Kidney (tissue), 14 donors: ENCODE data around the gene GLYATL3. TPM values are rescaled to one million over a fixed set of nuclear protein-coding genes. Genes with fewer than 3 reads are reported as not detected.
A peak's percentile ranks its signal among the peaks of the same experiment; 100 is the strongest.

ENCODE experiments used
- DNase-seq, 5 donors: peaks; one replicate each; pipeline ENCODE4 v3.0.0-alpha.2; 2013 to 2020
- FAIRE-seq: peaks from 2 replicates; lab custom pipeline; 2012; peaks lifted over from hg19 to GRCh38; lab: Jason Lieb, UNC
- H3K27ac ChIP-seq, 2 donors: one replicate each; pipeline ENCODE4 v1.7.0; 2013; ENCODE audit warnings: low read depth in 2 of 2, low read length in 2 of 2, inconsistent platforms in 1 of 2
- H3K27me3 ChIP-seq: one replicate; pipeline ENCODE4 v1.7.1; 2013; ENCODE audit warnings: low read length, inconsistent platforms; ENCODE audit not compliant: control insufficient read depth, insufficient read depth
- H3K36me3 ChIP-seq, 3 donors: one replicate each; pipeline versions ENCODE4 v1.7.0 to v1.7.1; 2013; ENCODE audit warnings: low read length in 3 of 3, control low read depth in 1 of 3, inconsistent platforms in 1 of 3; ENCODE audit not compliant: insufficient read depth in 3 of 3, control insufficient read depth in 2 of 3
- H3K4me1 ChIP-seq, 3 donors: one replicate each; pipeline versions ENCODE4 v1.7.0 to v1.7.1; 2013; ENCODE audit warnings: low read length in 3 of 3, inconsistent platforms in 1 of 3, low read depth in 1 of 3; ENCODE audit not compliant: control insufficient read depth in 2 of 3, insufficient read depth in 2 of 3
- H3K4me3 ChIP-seq, 3 donors: one replicate each; pipeline versions ENCODE4 v1.7.0 to v1.8.1; 2013; ENCODE audit warnings: low read length in 3 of 3, control low read depth in 1 of 3, inconsistent platforms in 1 of 3
- H3K9ac ChIP-seq, 3 donors: one replicate each; pipeline versions ENCODE4 v1.7.0 to v1.7.1; 2013; ENCODE audit warnings: low read length in 3 of 3, control low read depth in 1 of 3, inconsistent platforms in 1 of 3
- H3K9me3 ChIP-seq, 3 donors: one replicate each; pipeline versions ENCODE4 v1.7.0 to v1.7.1; 2013; ENCODE audit warnings: low read length in 3 of 3, control low read depth in 1 of 3, inconsistent platforms in 1 of 3; ENCODE audit not compliant: control insufficient read depth in 2 of 3, insufficient read depth in 1 of 3
- intact Hi-C: fragments of 100-400 bp; cut with DNase I; formaldehyde crosslinking; loops from one replicate; pipeline ENCODE4 v1.11.1; 2022
- polyA plus RNA-seq: library from polyadenylated mRNA; stranded (reverse); fragments of 350-450 nt; fragmentation: Illumina TruSeq; extraction: RNeasy Lipid Tissue Mini Kit (QIAGEN cat#74804); gene quantifications from one replicate; pipeline ENCODE4 v1.2.3, GENCODE V29; 2014; ENCODE audit warnings: low read depth, low replicate concordance; ENCODE audit not compliant: insufficient read depth
- total RNA-seq: library from RNA; stranded (reverse); fragmentation: NEBNext Ultra II Directional; extraction: Animal tissue kit (Norgen Biotek cat#: 25700); gene quantifications from one replicate; pipeline ENCODE4 v1.2.1, GENCODE V29; 2021
- TF ChIP-seq, protein P1 (sequence below): IDR thresholded peaks from 3 replicates; pipeline ENCODE4 v1.5.1; 2012; ENCODE audit warnings: mild to moderate bottlenecking, moderate library complexity, borderline replicate concordance; ENCODE audit not compliant: insufficient read depth; ENCODE audit errors: extremely low read depth
- donor health status: control.
- donor health status: control.
- donor health status: control.
- donor health status: control.
- donor health status: control.
- donor health status: DM: yes; HTN: yes; CAD: no.
- donor health status: Normal renal cell carcinoma (clear cell type).

The GLYATL3 gene
- total and polyA plus RNA-seq, 2 donors from 2014 or later = not detected

DNA sequence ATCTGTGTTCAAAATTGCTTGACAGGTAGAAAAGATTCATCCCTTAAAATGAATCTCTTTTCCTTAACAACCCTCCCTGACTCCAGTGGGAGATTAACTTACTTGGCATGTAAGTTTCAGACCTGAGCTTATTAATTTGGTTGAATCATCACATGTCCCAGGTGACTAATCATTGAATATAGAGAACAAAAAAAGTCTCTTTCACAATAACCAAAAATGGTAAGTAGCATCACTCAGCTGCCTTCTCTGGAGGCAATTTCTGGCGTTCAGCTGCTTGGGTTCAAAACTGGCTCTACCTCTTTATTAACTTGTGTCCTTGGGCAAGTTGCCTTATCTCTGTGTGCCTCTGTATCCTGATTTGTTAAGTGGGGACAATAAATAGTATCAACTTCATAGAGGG lies 53.7 kb downstream of the GLYATL3 start:
- no peak for DNase-seq
- H3K4me3 ChIP-seq = no peak overlapping the region
- no peaks in the 10 kb centered on the region for H3K9me3 ChIP-seq
- no peak overlapping the region for H3K9ac ChIP-seq
- H3K4me1 ChIP-seq = peaks cover 0 to 13% (median 0%) of the 10 kb centered on the region in 3 donors
- TF ChIP-seq, protein P1, sequence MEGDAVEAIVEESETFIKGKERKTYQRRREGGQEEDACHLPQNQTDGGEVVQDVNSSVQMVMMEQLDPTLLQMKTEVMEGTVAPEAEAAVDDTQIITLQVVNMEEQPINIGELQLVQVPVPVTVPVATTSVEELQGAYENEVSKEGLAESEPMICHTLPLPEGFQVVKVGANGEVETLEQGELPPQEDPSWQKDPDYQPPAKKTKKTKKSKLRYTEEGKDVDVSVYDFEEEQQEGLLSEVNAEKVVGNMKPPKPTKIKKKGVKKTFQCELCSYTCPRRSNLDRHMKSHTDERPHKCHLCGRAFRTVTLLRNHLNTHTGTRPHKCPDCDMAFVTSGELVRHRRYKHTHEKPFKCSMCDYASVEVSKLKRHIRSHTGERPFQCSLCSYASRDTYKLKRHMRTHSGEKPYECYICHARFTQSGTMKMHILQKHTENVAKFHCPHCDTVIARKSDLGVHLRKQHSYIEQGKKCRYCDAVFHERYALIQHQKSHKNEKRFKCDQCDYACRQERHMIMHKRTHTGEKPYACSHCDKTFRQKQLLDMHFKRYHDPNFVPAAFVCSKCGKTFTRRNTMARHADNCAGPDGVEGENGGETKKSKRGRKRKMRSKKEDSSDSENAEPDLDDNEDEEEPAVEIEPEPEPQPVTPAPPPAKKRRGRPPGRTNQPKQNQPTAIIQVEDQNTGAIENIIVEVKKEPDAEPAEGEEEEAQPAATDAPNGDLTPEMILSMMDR = no peak
- H3K36me3 ChIP-seq = no peaks in the 10 kb centered on the region
- intact Hi-C loops = no loop called here
- no peak for FAIRE-seq
- no peak overlapping the region for H3K27ac ChIP-seq
- peaks cover 12% of the 10 kb centered on the region for H3K27me3 ChIP-seq

- Histone ChIP-seq H3K9me3 (no peaks in the 10 kb centered on the region), H3K9ac (no peak overlapping the region), H3K27me3 (peaks cover 6% of the 10 kb centered on the region), H3K36me3 (no peaks in the 10 kb centered on the region), H3K27ac (no peak overlapping the region), H3K4me1 (peaks cover 0 to 4% (median 0%) of the 10 kb centered on the region in 3 donors), H3K4me3 (no peak overlapping the region)
- no peak for DNase-seq
- no peak for FAIRE-seq
- intact Hi-C loops = no loop called here
- TF ChIP-seq, protein P1 = no peak
Observed at GRCh38 chr6:49555951-49556350, 56.2 kb downstream of the GLYATL3 start.

DNA sequence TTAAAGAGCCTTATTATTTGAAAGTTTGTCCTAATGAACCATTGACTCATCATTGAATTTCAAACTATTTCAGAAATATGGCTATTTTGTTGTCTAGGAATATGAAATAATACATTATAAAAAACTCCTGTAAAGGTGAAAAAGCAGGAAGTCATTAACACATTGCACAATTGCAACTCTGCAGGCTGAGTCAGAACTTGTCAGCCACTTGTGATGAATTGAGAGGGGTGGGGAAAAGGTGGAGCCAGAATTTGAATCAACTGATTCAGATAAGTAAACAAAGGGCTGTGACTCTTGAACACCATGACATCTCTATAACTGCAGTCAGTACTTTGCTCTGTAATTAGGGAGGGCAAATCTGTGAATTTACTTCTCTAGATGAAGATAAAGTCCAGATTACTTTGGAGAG lies 56.7 kb downstream of the GLYATL3 start:
- Histone ChIP-seq H3K4me1 (no peaks in the 10 kb centered on the region), H3K36me3 (no peaks in the 10 kb centered on the region), H3K9ac (no peak overlapping the region), H3K27ac (no peak overlapping the region), H3K27me3 (peaks cover 6% of the 10 kb centered on the region), H3K4me3 (no peak overlapping the region), H3K9me3 (no peaks in the 10 kb centered on the region)
- FAIRE-seq = no peak
- intact Hi-C loops = no loop called here
- peak in 1 of 5 donors; percentile 36 for DNase-seq
- TF ChIP-seq, protein P1 = no peak

GRCh38 chr6:49557177-49557576 lies 57.5 kb downstream of the GLYATL3 start:
- Histone ChIP-seq H3K27ac (no peak overlapping the region), H3K4me1 (no peaks in the 10 kb centered on the region), H3K9me3 (no peaks in the 10 kb centered on the region), H3K9ac (no peak overlapping the region), H3K4me3 (no peak overlapping the region), H3K27me3 (peaks cover 3% of the 10 kb centered on the region), H3K36me3 (no peaks in the 10 kb centered on the region)
- DNase-seq = no peak
- TF ChIP-seq, protein P1 = no peak
- FAIRE-seq = no peak
- intact Hi-C loops = no loop called here
